WTC11 (cell line): ENCODE data around the gene RASGRF2.

Experiments
- CTCF ChIP-seq: fragments of 200-600 bp; IDR thresholded peaks from 2 replicates; pipeline ENCODE4 v1.8.0; 2022; ENCODE audit warnings: antibody characterized with exemption
- ELF4 ChIP-seq: sonication (generic); formaldehyde crosslinking; IDR thresholded peaks from 2 replicates; pipeline ENCODE4 v1.8.1; 2022; ENCODE audit warnings: low read depth, mild to moderate bottlenecking, moderate library complexity, missing genetic modification reagents
- EMX1 ChIP-seq: fragments of 250-450 bp; sonication (Bioruptor Pico); IDR thresholded peaks from 2 replicates; pipeline ENCODE4 v1.8.0; 2021; ENCODE audit warnings: mild to moderate bottlenecking
- ESRRA ChIP-seq: sonication (generic); formaldehyde crosslinking; IDR thresholded peaks from 2 replicates; pipeline ENCODE4 v1.8.1; 2022; ENCODE audit warnings: mild to moderate bottlenecking, missing genetic modification reagents, borderline replicate concordance
- GABPB1 ChIP-seq: sonication (generic); formaldehyde crosslinking; IDR thresholded peaks from 2 replicates; pipeline ENCODE4 v1.8.1; 2023; ENCODE audit warnings: mild to moderate bottlenecking, missing genetic modification reagents
- HMGXB4 ChIP-seq: sonication (generic); formaldehyde crosslinking; IDR thresholded peaks from 2 replicates; pipeline ENCODE4 v1.8.1; 2023; ENCODE audit warnings: mild to moderate bottlenecking, moderate library complexity, missing genetic modification reagents
- IRF2 ChIP-seq: sonication (generic); formaldehyde crosslinking; IDR thresholded peaks from 2 replicates; pipeline ENCODE4 v1.8.0; 2022; ENCODE audit warnings: low read depth, missing genetic modification reagents, borderline replicate concordance
- JUN ChIP-seq: sonication (generic); formaldehyde crosslinking; IDR thresholded peaks from 2 replicates; pipeline ENCODE4 v1.8.0; 2023; ENCODE audit warnings: mild to moderate bottlenecking, missing genetic modification reagents
- MAX ChIP-seq: sonication (generic); formaldehyde crosslinking; IDR thresholded peaks from 2 replicates; pipeline ENCODE4 v1.8.0; 2022; ENCODE audit warnings: mild to moderate bottlenecking, missing genetic modification reagents
- TCF7 ChIP-seq: sonication (generic); formaldehyde crosslinking; IDR thresholded peaks from 2 replicates; pipeline ENCODE4 v1.8.0; 2022; ENCODE audit warnings: mild to moderate bottlenecking, low read depth, missing genetic modification reagents, moderate library complexity
- ZNF121 ChIP-seq: sonication (generic); formaldehyde crosslinking; IDR thresholded peaks from 2 replicates; pipeline ENCODE4 v1.8.0; 2023; ENCODE audit warnings: missing genetic modification reagents
- ZNF281 ChIP-seq: sonication (generic); formaldehyde crosslinking; IDR thresholded peaks from 2 replicates; pipeline ENCODE4 v1.8.0; 2023; ENCODE audit warnings: mild to moderate bottlenecking, missing genetic modification reagents

DNA sequence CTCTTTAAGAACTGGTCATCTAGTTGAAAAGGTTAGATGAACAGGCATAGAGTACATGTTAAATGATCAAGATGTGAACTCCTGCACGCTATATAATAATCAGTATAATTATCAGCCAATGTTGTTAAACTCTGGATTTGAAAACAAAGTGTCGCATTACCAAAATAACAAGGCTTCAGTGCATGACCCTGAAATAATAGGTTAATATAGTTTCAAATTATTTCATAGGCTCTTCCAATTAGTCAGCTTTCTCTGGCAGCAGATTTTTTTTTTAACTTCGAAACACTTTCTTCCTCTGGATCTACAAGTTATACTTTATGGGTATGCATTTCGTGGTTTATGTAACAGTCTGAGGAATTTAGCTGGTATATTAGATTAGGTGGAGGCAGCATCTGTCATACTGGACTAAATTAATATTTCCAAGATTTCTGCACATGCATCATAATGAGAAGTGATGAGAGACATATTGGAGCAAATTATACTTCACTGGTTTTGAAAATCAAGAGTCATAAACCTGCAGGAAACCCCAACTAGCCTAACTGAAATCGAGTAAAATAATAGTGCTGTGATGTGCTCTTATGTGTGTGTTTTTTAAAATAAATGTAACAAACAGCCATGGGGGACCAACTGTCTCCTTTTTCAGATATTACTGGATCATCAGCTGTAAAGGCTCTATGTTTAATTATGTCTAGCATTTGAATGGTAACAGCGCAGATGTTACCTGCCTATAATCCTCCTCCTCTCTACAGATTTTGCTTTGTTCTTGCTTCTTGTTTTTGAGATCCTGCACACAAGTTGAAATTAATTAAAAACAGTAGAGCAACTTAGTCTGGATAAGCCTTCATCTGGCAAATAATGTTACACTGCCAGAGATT lies 187.1 kb downstream of the RASGRF2 start:
- TF ChIP-seq IRF2 (CRISPR knock-in tag) (no peak), ZNF281 (CRISPR knock-in tag) (no peak), MAX (no peak), TCF7 (no peak), HMGXB4 (CRISPR knock-in tag) (no peak), ESRRA (CRISPR knock-in tag) (no peak), CTCF (no peak), JUN (no peak), ZNF121 (CRISPR knock-in tag) (no peak), ELF4 (no peak), GABPB1 (CRISPR knock-in tag) (no peak), EMX1 (CRISPR knock-in tag) (no peak)
